ENCODE results near the gene COX7A2L. TPM values are rescaled to one million over a fixed set of nuclear protein-coding genes. Genes with fewer than 3 reads are reported as not detected.

COX7A2L gene
- total RNA-seq, 1 experiment from 2014 or later = 258 TPM

Other genes with a start within 250 kb of the COX7A2L start
- 116 and 156 TPM in 2 replicates for gene EML4, start 191.9 kb downstream of the COX7A2L start, total RNA-seq (2014; rRNA removed; shearing (Covaris generic))
- 3.4 and 3.9 TPM in 2 replicates for gene KCNG3, start 132.8 kb upstream of the COX7A2L start, total RNA-seq (2014; rRNA removed; shearing (Covaris generic))
- gene MTA3, start 207.4 kb upstream of the COX7A2L start, total RNA-seq (2014; rRNA removed; shearing (Covaris generic)) = 61.2 and 65.4 TPM in 2 replicates